ENCODE measurements around the gene NDRG3.

GRCh38 chr20:36658300-36658699 is 87.6 kb downstream of the NDRG3 start:
- TF ChIP-seq CTCF (conservative IDR thresholded peaks at IDR 0.05; ENCODE audit: low read depth, low read length) (no peak), POLR2A (IDR thresholded peaks at IDR 0.05; ENCODE audit: low read depth, low read length) (no peak), MAFK (IDR thresholded peaks at IDR 0.05; ENCODE audit: low read depth, low read length) (no peak), MAZ (IDR thresholded peaks at IDR 0.05; ENCODE audit: borderline replicate concordance, low read depth, low read length) (no peak), FOS (IDR thresholded peaks at IDR 0.05; ENCODE audit: low read depth, low read length) (no peak), SMC3 (IDR thresholded peaks at IDR 0.05; ENCODE audit: low read depth, low read length) (no peak), CEBPB (IDR thresholded peaks at IDR 0.05; ENCODE audit: low read depth, low read length) (no peak), USF2 (IDR thresholded peaks at IDR 0.05; ENCODE audit: low read depth, low read length) (no peak), BHLHE40 (IDR thresholded peaks at IDR 0.05; ENCODE audit: low read depth, low read length) (no peak), RFX5 (IDR thresholded peaks at IDR 0.05; ENCODE audit: low read depth, low read length) (no peak), MXI1 (IDR thresholded peaks at IDR 0.05; ENCODE audit: borderline replicate concordance, low read depth, low read length) (no peak), RCOR1 (IDR thresholded peaks at IDR 0.05; ENCODE audit: insufficient replicate concordance, low read length) (no peak), RAD21 (IDR thresholded peaks at IDR 0.05; ENCODE audit: low read length) (no peak), NFE2L2 (IDR thresholded peaks at IDR 0.05; ENCODE audit: low read depth, low read length) (no peak)
